Prostate gland (tissue), 2 donors: Measurements from ENCODE around the gene ARL6.

Experiments
- POLR2A ChIP-seq: fragments of 450-650 bp; IDR thresholded peaks from one replicate; pipeline ENCODE4 v1.6.1; 2016; ENCODE audit warnings: antibody characterized with exemption, mild to moderate bottlenecking
- POLR2AphosphoS5 ChIP-seq: sonication (generic); formaldehyde crosslinking; IDR thresholded peaks from one replicate; pipeline ENCODE4 v1.6.1; 2017; ENCODE audit warnings: antibody characterized with exemption
- TF ChIP-seq, protein P1 (sequence below), 4 experiments: fragments of 200-600 bp in 2 of 4; fragments of 450-650 bp in 2 of 4; sonication (generic) in 2 of 4; IDR thresholded peaks; 1 replicate in 3 of 4; 2 replicates in 1 of 4; pipeline ENCODE4 v1.5.1; 2016 to 2019; ENCODE audit warnings: antibody characterized with exemption in 4 of 4, mild to moderate bottlenecking in 2 of 4, moderate library complexity in 2 of 4

DNA sequence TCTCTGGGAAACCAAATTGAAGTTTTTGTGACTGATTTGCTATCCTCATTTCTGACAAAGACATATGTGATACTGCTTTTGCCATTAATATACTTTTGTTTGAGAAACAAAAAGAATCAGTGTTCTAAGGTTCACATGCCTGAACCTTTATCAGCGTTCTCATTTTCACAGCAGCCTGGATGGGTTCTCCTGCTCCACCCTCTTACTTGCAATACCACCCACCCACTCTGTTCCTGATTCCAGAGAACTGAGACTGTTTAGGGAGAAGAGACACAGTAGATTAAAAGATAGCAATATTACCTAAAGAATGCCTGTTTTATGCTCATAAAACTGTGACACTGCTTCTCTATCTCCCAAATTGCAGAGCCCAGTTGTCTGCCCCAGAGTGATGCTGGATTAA is 25.8 kb upstream of the ARL6 start:
- TF ChIP-seq, protein P1, sequence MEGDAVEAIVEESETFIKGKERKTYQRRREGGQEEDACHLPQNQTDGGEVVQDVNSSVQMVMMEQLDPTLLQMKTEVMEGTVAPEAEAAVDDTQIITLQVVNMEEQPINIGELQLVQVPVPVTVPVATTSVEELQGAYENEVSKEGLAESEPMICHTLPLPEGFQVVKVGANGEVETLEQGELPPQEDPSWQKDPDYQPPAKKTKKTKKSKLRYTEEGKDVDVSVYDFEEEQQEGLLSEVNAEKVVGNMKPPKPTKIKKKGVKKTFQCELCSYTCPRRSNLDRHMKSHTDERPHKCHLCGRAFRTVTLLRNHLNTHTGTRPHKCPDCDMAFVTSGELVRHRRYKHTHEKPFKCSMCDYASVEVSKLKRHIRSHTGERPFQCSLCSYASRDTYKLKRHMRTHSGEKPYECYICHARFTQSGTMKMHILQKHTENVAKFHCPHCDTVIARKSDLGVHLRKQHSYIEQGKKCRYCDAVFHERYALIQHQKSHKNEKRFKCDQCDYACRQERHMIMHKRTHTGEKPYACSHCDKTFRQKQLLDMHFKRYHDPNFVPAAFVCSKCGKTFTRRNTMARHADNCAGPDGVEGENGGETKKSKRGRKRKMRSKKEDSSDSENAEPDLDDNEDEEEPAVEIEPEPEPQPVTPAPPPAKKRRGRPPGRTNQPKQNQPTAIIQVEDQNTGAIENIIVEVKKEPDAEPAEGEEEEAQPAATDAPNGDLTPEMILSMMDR (IDR thresholded peaks at IDR 0.05): no peak
- TF ChIP-seq POLR2A (no peak), POLR2AphosphoS5 (no peak)
